Measurements from ENCODE around the gene LRRN3.

The LRRN3 gene

GRCh38 chr7:111059833-111060232 lies 31.1 kb upstream of the LRRN3 start:
- Histone ChIP-seq H3K27ac (ENCODE audit: low read length, poor library complexity, severe bottlenecking) (no peak overlapping the region), H3K9me3 (ENCODE audit: control insufficient read depth, low read length) (peaks cover 7% of the 10 kb centered on the region), H3K79me1 (replicated peaks; ENCODE audit: low read length, poor library complexity, severe bottlenecking) (no peaks in the 10 kb centered on the region), H2AFZ (ENCODE audit: low read depth, low read length) (no peak overlapping the region), H3K36me3 (ENCODE audit: control insufficient read depth in 1 of 2, insufficient read depth in 2 of 2, low read depth in 1 of 2, low read length in 2 of 2) (peaks cover 0 to 4% of the 10 kb centered on the region in 2 experiments), H2AK5ac (ENCODE audit: low read length, severe bottlenecking) (no peak overlapping the region), H2BK15ac (ENCODE audit: low read depth, poor library complexity, severe bottlenecking) (no peak overlapping the region), H3K4me1 (ENCODE audit: control insufficient read depth, insufficient read depth, low read depth, low read length) (no peaks in the 10 kb centered on the region), H4K8ac (ENCODE audit: low read length) (no peak overlapping the region), H2BK12ac (ENCODE audit: low read length in 2 of 2) (no peak overlapping the region), H3K18ac (ENCODE audit: low read depth in 1 of 2, low read length in 2 of 2) (no peak overlapping the region), H3K4ac (ENCODE audit: low read depth in 1 of 2, low read length in 2 of 2) (no peak overlapping the region), H3K23ac (ENCODE audit: low read length in 2 of 2) (no peak overlapping the region), H3K14ac (ENCODE audit: low read length in 2 of 2) (no peak overlapping the region), H3K9ac (ENCODE audit: low read length) (no peak overlapping the region), H3K4me2 (ENCODE audit: low read length, poor library complexity, severe bottlenecking) (no peak overlapping the region), H2BK120ac (ENCODE audit: low read depth, low read length) (no peak overlapping the region), H2BK5ac (ENCODE audit: low read depth, low read length, poor library complexity, severe bottlenecking) (no peak overlapping the region), H4K91ac (ENCODE audit: low read length) (no peak overlapping the region), H3K27me3 (ENCODE audit: control insufficient read depth in 1 of 2, insufficient read depth in 1 of 2, low read length in 2 of 2) (no peaks in the 10 kb centered on the region), H3K4me3 (ENCODE audit: insufficient read depth in 1 of 2, low read depth in 1 of 2, low read length in 2 of 2) (no peak overlapping the region)
- no peak for DNase-seq

- H3K27ac ChIP-seq (ENCODE audit: low read length, poor library complexity, severe bottlenecking) = no peak overlapping the region
- no peaks in the 10 kb centered on the region for H3K4me1 ChIP-seq (ENCODE audit: control insufficient read depth, insufficient read depth, low read depth, low read length)
- no peak overlapping the region for H2BK12ac ChIP-seq (ENCODE audit: low read length in 2 of 2)
- H3K4me3 ChIP-seq (ENCODE audit: insufficient read depth in 1 of 2, low read depth in 1 of 2, low read length in 2 of 2) = no peak overlapping the region
- 91% methylated on average over 1 of the region's 1 CpG for WGBS
- H3K36me3 ChIP-seq (ENCODE audit: control insufficient read depth in 1 of 2, insufficient read depth in 2 of 2, low read depth in 1 of 2, low read length in 2 of 2) = peaks cover 0 to 4% of the 10 kb centered on the region in 2 experiments
- no peak overlapping the region for H3K4me2 ChIP-seq (ENCODE audit: low read length, poor library complexity, severe bottlenecking)
- H3K14ac ChIP-seq (ENCODE audit: low read length in 2 of 2) = no peak overlapping the region
- H2BK5ac ChIP-seq (ENCODE audit: low read depth, low read length, poor library complexity, severe bottlenecking) = no peak overlapping the region
- no peak overlapping the region for H2BK120ac ChIP-seq (ENCODE audit: low read depth, low read length)
- H3K79me1 ChIP-seq (replicated peaks; ENCODE audit: low read length, poor library complexity, severe bottlenecking) = no peaks in the 10 kb centered on the region
- no peak overlapping the region for H3K9ac ChIP-seq (ENCODE audit: low read length)
- no peak overlapping the region for H2AFZ ChIP-seq (ENCODE audit: low read depth, low read length)
- no peak overlapping the region for H3K23ac ChIP-seq (ENCODE audit: low read length in 2 of 2)
- H3K9me3 ChIP-seq (ENCODE audit: control insufficient read depth, low read length) = peaks cover 7% of the 10 kb centered on the region
- H3K4ac ChIP-seq (ENCODE audit: low read depth in 1 of 2, low read length in 2 of 2) = no peak overlapping the region
- no peak overlapping the region for H3K18ac ChIP-seq (ENCODE audit: low read depth in 1 of 2, low read length in 2 of 2)
- H2BK15ac ChIP-seq (ENCODE audit: low read depth, poor library complexity, severe bottlenecking) = no peak overlapping the region
- no peak overlapping the region for H4K8ac ChIP-seq (ENCODE audit: low read length)
- H4K91ac ChIP-seq (ENCODE audit: low read length) = no peak overlapping the region
- H2AK5ac ChIP-seq (ENCODE audit: low read length, severe bottlenecking) = no peak overlapping the region
- H3K27me3 ChIP-seq (ENCODE audit: control insufficient read depth in 1 of 2, insufficient read depth in 1 of 2, low read length in 2 of 2) = no peaks in the 10 kb centered on the region
- no peak for DNase-seq
These were observed 27.8 kb upstream of the LRRN3 start for GRCh38 chr7:111063166-111063565.

- H3K4me2 ChIP-seq (ENCODE audit: low read length, poor library complexity, severe bottlenecking) = no peak overlapping the region
- WGBS = 85% methylated on average over 4 of the region's 4 CpGs
- no peaks in the 10 kb centered on the region for H3K79me1 ChIP-seq (replicated peaks; ENCODE audit: low read length, poor library complexity, severe bottlenecking)
- no peak overlapping the region for H3K27ac ChIP-seq (ENCODE audit: low read length, poor library complexity, severe bottlenecking)
- H3K14ac ChIP-seq (ENCODE audit: low read length in 2 of 2) = no peak overlapping the region
- H3K9me3 ChIP-seq (ENCODE audit: control insufficient read depth, low read length) = peaks cover 7% of the 10 kb centered on the region
- no peak overlapping the region for H2BK5ac ChIP-seq (ENCODE audit: low read depth, low read length, poor library complexity, severe bottlenecking)
- DNase-seq = no peak
- H2AFZ ChIP-seq (ENCODE audit: low read depth, low read length) = no peak overlapping the region
- H3K27me3 ChIP-seq (ENCODE audit: control insufficient read depth in 1 of 2, insufficient read depth in 1 of 2, low read length in 2 of 2) = no peaks in the 10 kb centered on the region
- H3K23ac ChIP-seq (ENCODE audit: low read length in 2 of 2) = no peak overlapping the region
- H3K36me3 ChIP-seq (ENCODE audit: control insufficient read depth in 1 of 2, insufficient read depth in 2 of 2, low read depth in 1 of 2, low read length in 2 of 2) = peaks cover 0 to 4% of the 10 kb centered on the region in 2 experiments
- H3K4ac ChIP-seq (ENCODE audit: low read depth in 1 of 2, low read length in 2 of 2) = no peak overlapping the region
- no peak overlapping the region for H2BK120ac ChIP-seq (ENCODE audit: low read depth, low read length)
- no peak overlapping the region for H3K18ac ChIP-seq (ENCODE audit: low read depth in 1 of 2, low read length in 2 of 2)
- H2AK5ac ChIP-seq (ENCODE audit: low read length, severe bottlenecking) = no peak overlapping the region
- no peak overlapping the region for H3K4me3 ChIP-seq (ENCODE audit: insufficient read depth in 1 of 2, low read depth in 1 of 2, low read length in 2 of 2)
- H3K4me1 ChIP-seq (ENCODE audit: control insufficient read depth, insufficient read depth, low read depth, low read length) = no peaks in the 10 kb centered on the region
- H4K91ac ChIP-seq (ENCODE audit: low read length) = no peak overlapping the region
- H4K8ac ChIP-seq (ENCODE audit: low read length) = no peak overlapping the region
- H2BK12ac ChIP-seq (ENCODE audit: low read length in 2 of 2) = no peak overlapping the region
- H2BK15ac ChIP-seq (ENCODE audit: low read depth, poor library complexity, severe bottlenecking) = no peak overlapping the region
- no peak overlapping the region for H3K9ac ChIP-seq (ENCODE audit: low read length)
These were observed 23.7 kb upstream of the LRRN3 start for GRCh38 chr7:111067251-111067650.

- no peaks in the 10 kb centered on the region for H3K79me1 ChIP-seq (replicated peaks; ENCODE audit: low read length, poor library complexity, severe bottlenecking)
- H4K8ac ChIP-seq (ENCODE audit: low read length) = no peak overlapping the region
- H2BK120ac ChIP-seq (ENCODE audit: low read depth, low read length) = no peak overlapping the region
- H4K91ac ChIP-seq (ENCODE audit: low read length) = no peak overlapping the region
- peaks cover 5% of the 10 kb centered on the region for H3K9me3 ChIP-seq (ENCODE audit: control insufficient read depth, low read length)
- no peaks in the 10 kb centered on the region for H3K27me3 ChIP-seq (ENCODE audit: control insufficient read depth in 1 of 2, insufficient read depth in 1 of 2, low read length in 2 of 2)
- H3K4me2 ChIP-seq (ENCODE audit: low read length, poor library complexity, severe bottlenecking) = no peak overlapping the region
- H3K36me3 ChIP-seq (ENCODE audit: control insufficient read depth in 1 of 2, insufficient read depth in 2 of 2, low read depth in 1 of 2, low read length in 2 of 2) = peaks cover 0 to 4% of the 10 kb centered on the region in 2 experiments
- no peaks in the 10 kb centered on the region for H3K4me1 ChIP-seq (ENCODE audit: control insufficient read depth, insufficient read depth, low read depth, low read length)
- no peak overlapping the region for H3K27ac ChIP-seq (ENCODE audit: low read length, poor library complexity, severe bottlenecking)
- H2BK5ac ChIP-seq (ENCODE audit: low read depth, low read length, poor library complexity, severe bottlenecking) = no peak overlapping the region
- no peak for DNase-seq
- no peak overlapping the region for H3K9ac ChIP-seq (ENCODE audit: low read length)
- no peak overlapping the region for H3K23ac ChIP-seq (ENCODE audit: low read length in 2 of 2)
- WGBS = 86% methylated on average over 1 of the region's 2 CpGs
- H3K4ac ChIP-seq (ENCODE audit: low read depth in 1 of 2, low read length in 2 of 2) = no peak overlapping the region
- no peak overlapping the region for H3K14ac ChIP-seq (ENCODE audit: low read length in 2 of 2)
- no peak overlapping the region for H2AK5ac ChIP-seq (ENCODE audit: low read length, severe bottlenecking)
- H3K18ac ChIP-seq (ENCODE audit: low read depth in 1 of 2, low read length in 2 of 2) = no peak overlapping the region
- H2BK12ac ChIP-seq (ENCODE audit: low read length in 2 of 2) = no peak overlapping the region
- H2BK15ac ChIP-seq (ENCODE audit: low read depth, poor library complexity, severe bottlenecking) = no peak overlapping the region
- H2AFZ ChIP-seq (ENCODE audit: low read depth, low read length) = no peak overlapping the region
- no peak overlapping the region for H3K4me3 ChIP-seq (ENCODE audit: insufficient read depth in 1 of 2, low read depth in 1 of 2, low read length in 2 of 2)
These were observed 23.2 kb upstream of the LRRN3 start for GRCh38 chr7:111067682-111068081.

All from mesenchymal stem cell (in vitro differentiated cells and primary cell).